Smooth muscle cell (in vitro differentiated cells): Measurements from ENCODE around the gene IL15RA. TPM values are rescaled to one million over a fixed set of nuclear protein-coding genes. Genes with fewer than 3 reads are reported as not detected.

Experiments used
- DNase-seq: peaks from one replicate; lab custom pipeline; 2025; ENCODE audit not compliant: unreplicated experiment; lab: John Stamatoyannopoulos, UW
- H2AFZ ChIP-seq: fragments of 200-600 bp; sonication (generic); 2 replicates; pipeline ENCODE4 v1.6.0; 2016; ENCODE audit warnings: antibody characterized with exemption, low read depth, mild to moderate bottlenecking
- H3F3A ChIP-seq: fragments of 200-600 bp; sonication (generic); 2 replicates; pipeline ENCODE4 v1.6.0; 2017; ENCODE audit warnings: antibody characterized with exemption, low read depth
- H3K27ac ChIP-seq: fragments of 200-600 bp; sonication (generic); 2 replicates; pipeline ENCODE4 v1.5.1; 2016; ENCODE audit warnings: low read depth, mild to moderate bottlenecking
- H3K27me3 ChIP-seq: fragments of 200-600 bp; sonication (generic); 2 replicates; pipeline ENCODE4 v1.6.1; 2016; ENCODE audit warnings: low read depth, mild to moderate bottlenecking
- H3K36me3 ChIP-seq: fragments of 200-600 bp; sonication (generic); 2 replicates; pipeline ENCODE4 v1.5.1; 2016; ENCODE audit warnings: low read depth
- H3K4me1 ChIP-seq: fragments of 200-600 bp; sonication (generic); 2 replicates; pipeline ENCODE4 v1.5.1; 2016; ENCODE audit warnings: low read depth
- H3K4me2 ChIP-seq: fragments of 200-600 bp; sonication (generic); 2 replicates; pipeline ENCODE4 v1.6.0; 2016; ENCODE audit warnings: mild to moderate bottlenecking
- H3K4me3 ChIP-seq: fragments of 200-600 bp; sonication (generic); 2 replicates; pipeline ENCODE4 v1.5.1; 2016; ENCODE audit warnings: mild to moderate bottlenecking
- H3K79me2 ChIP-seq: fragments of 200-600 bp; sonication (generic); 2 replicates; pipeline ENCODE4 v1.6.0; 2016; ENCODE audit warnings: low read depth, mild to moderate bottlenecking
- H3K9ac ChIP-seq: fragments of 200-600 bp; sonication (generic); 2 replicates; pipeline ENCODE4 v1.6.0; 2016; ENCODE audit warnings: low read depth
- H3K9me3 ChIP-seq: fragments of 200-600 bp; sonication (generic); replicated peaks from 2 replicates; pipeline ENCODE4 v1.5.1; 2016; ENCODE audit warnings: low read depth
- H4K20me1 ChIP-seq: fragments of 200-600 bp; sonication (generic); 2 replicates; pipeline ENCODE4 v1.6.0; 2016; ENCODE audit warnings: low read depth
- WGBS: methylation state at CpG from one replicate; pipeline ENCODE4 v1.1.7; 2016; ENCODE audit warnings: low lambda C conversion rate; 5-methylcytosine and 5-hydroxymethylcytosine counted together
- polyA plus RNA-seq: library from polyadenylated mRNA; unstranded; fragments of >200 nt; fragmentation: Nextera tagmentation; extraction: Ambion mirVana; gene quantifications from 2 replicates; pipeline ENCODE4 v1.2.1, GENCODE V29; 2016
- total RNA-seq: library from RNA; depleted of rRNA; stranded (reverse); fragments of >200 nt; gene quantifications from 2 replicates; pipeline ENCODE4 v1.2.3, GENCODE V29; 2014
- TF ChIP-seq, protein P1 (sequence below): fragments of 200-600 bp; sonication (generic); IDR thresholded peaks from 2 replicates; pipeline ENCODE4 v1.5.1; 2017; ENCODE audit warnings: borderline replicate concordance, mild to moderate bottlenecking, antibody characterized with exemption; ENCODE audit not compliant: insufficient read depth, poor library complexity, severe bottlenecking

IL15RA gene
- total and polyA plus RNA-seq, 2 experiments from 2014 or later: 0.23 to 0.54 TPM

DNA sequence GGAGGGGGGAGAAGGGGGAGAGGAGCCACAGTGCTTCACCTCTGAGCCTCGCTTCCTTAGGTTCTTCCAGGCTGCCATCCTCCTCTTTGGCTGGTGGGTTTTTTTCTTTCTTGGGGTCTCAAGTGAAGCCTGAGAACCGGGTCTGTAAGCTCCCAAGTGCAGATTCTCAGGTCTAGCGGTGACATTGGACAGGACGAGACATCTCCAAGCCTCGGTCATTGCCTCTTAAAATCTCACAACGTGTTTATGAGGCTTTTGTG lies 817 bp upstream of the IL15RA start:
- 18% methylated on average over 6 of the region's 6 CpGs for WGBS
- no peaks in the 10 kb centered on the region for H3K36me3 ChIP-seq
- no peak for DNase-seq
- H3K4me3 ChIP-seq: peak overlapping the region; percentile 80
- no peaks in the 10 kb centered on the region for H3K4me1 ChIP-seq
- no peaks in the 10 kb centered on the region for H3K79me2 ChIP-seq
- H2AFZ ChIP-seq: no peak overlapping the region
- no peaks in the 10 kb centered on the region for H3F3A ChIP-seq
- H4K20me1 ChIP-seq: no peaks in the 10 kb centered on the region
- H3K9me3 ChIP-seq: no peaks in the 10 kb centered on the region
- H3K27me3 ChIP-seq: peaks cover 85% of the 10 kb centered on the region
- no peak overlapping the region for H3K9ac ChIP-seq
- H3K4me2 ChIP-seq: peak overlapping the region; percentile 99
- no peak overlapping the region for H3K27ac ChIP-seq
- TF ChIP-seq, protein P1, sequence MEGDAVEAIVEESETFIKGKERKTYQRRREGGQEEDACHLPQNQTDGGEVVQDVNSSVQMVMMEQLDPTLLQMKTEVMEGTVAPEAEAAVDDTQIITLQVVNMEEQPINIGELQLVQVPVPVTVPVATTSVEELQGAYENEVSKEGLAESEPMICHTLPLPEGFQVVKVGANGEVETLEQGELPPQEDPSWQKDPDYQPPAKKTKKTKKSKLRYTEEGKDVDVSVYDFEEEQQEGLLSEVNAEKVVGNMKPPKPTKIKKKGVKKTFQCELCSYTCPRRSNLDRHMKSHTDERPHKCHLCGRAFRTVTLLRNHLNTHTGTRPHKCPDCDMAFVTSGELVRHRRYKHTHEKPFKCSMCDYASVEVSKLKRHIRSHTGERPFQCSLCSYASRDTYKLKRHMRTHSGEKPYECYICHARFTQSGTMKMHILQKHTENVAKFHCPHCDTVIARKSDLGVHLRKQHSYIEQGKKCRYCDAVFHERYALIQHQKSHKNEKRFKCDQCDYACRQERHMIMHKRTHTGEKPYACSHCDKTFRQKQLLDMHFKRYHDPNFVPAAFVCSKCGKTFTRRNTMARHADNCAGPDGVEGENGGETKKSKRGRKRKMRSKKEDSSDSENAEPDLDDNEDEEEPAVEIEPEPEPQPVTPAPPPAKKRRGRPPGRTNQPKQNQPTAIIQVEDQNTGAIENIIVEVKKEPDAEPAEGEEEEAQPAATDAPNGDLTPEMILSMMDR: no peak

DNA sequence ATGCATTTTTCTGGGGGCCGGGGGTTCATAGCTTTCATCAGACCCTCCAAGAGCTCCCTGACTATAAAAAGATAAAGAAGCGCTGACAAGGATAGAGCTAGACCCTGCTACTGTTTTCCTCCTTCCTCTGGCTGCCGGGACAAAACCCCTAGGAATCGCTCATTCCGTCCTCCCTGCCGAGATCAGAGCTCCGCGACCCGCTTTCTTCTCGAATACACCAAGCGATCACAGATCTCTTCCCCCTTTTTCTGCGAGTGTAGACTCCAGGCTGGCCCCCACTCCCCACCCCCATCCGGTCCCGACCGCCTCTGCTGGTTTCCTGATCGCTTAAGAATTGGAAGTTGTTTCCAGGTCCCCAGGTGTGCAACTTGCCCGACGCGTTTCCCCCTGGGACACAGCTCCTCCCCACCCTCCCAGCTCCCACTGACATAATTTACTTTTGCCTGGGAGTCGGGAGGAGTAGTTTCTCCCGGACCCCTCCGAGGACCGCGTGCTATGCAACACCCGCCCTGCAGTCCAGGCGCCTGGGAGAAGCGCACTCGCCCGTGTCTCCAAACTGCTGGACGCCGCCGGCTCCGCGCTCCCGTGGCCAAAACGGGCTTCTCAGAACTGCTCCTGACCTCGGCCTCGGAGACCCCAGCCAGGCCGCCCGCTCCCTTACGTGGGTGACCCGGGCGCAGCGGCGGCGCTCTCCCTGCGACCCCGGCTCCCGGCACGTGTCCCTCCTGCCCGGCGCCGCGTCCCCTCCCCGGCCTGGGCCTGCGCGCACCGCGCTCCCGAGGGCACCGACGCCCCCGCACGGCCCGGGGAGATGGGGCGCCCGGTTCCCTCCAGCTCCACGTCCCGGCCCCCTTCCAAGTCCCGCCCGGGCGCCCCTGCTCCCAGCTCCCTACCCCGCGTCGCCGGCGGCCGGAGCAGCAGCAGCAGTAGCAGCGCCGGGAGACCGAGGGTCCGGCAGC lies 552 bp downstream of the IL15RA start:
- DNase-seq: no peak
- peak overlapping the region; percentile 90 for H2AFZ ChIP-seq
- H3K9ac ChIP-seq: no peak overlapping the region
- H3K4me3 ChIP-seq: peak overlapping the region; percentile 80
- peak overlapping the region; percentile 99 for H3K4me2 ChIP-seq
- H3K4me1 ChIP-seq: no peaks in the 10 kb centered on the region
- H3K79me2 ChIP-seq: no peaks in the 10 kb centered on the region
- H3K9me3 ChIP-seq: no peaks in the 10 kb centered on the region
- WGBS: 3% methylated on average over 53 of the region's 82 CpGs
- H4K20me1 ChIP-seq: no peaks in the 10 kb centered on the region
- no peaks in the 10 kb centered on the region for H3K36me3 ChIP-seq
- no peaks in the 10 kb centered on the region for H3F3A ChIP-seq
- TF ChIP-seq, protein P1: no peak
- H3K27ac ChIP-seq: no peak overlapping the region
- peaks cover 88% of the 10 kb centered on the region for H3K27me3 ChIP-seq

DNA sequence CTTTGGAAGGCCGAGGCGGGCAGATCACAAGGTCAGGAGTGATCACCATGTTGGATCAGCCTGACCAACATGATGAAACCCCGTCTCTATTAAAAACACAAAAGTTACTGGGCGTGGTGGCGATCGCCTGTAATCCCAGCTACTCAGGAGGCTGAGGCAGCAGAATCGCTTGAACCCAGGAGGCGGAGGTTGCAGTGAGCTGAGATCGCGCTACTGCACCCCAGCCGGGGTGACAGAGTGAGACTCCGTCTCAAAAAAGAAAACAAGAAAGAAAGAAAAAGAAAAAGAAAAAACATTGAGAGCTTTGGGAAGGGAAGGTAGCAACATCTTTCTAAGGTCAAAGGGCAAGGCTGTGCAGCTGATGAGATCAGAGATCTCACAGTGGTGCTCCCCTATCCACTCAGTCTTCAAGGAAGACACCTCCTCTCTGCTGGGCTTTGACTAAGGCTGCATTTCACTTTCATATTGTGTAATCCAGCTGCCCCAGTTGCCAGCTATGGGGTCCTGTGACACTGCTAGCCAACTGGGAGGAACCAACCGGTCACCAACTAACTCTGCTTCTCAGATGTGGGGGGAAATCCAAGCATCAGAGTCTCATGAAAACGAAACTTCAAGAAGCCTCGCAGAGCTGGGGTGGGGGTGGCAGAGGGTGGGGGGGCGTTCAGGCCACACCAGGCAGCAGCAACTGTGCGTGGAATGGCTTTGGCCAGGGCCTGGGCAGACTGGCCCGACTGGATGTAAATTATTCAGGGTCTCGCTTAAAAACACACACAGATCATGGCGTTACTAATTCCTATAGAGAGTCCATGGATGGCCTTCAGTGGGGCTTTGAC lies 1.5 kb downstream of the IL15RA start:
- no peaks in the 10 kb centered on the region for H3K9me3 ChIP-seq
- H3K4me1 ChIP-seq: no peaks in the 10 kb centered on the region
- peaks cover 80% of the 10 kb centered on the region for H3K27me3 ChIP-seq
- H3K79me2 ChIP-seq: no peaks in the 10 kb centered on the region
- H3K27ac ChIP-seq: no peak overlapping the region
- no peaks in the 10 kb centered on the region for H4K20me1 ChIP-seq
- H2AFZ ChIP-seq: no peak overlapping the region
- TF ChIP-seq, protein P1: no peak
- H3K4me2 ChIP-seq: peak overlapping the region; percentile 99
- no peaks in the 10 kb centered on the region for H3K36me3 ChIP-seq
- no peaks in the 10 kb centered on the region for H3F3A ChIP-seq
- peak overlapping the region; percentile 80 for H3K4me3 ChIP-seq
- H3K9ac ChIP-seq: no peak overlapping the region
- no peak for DNase-seq
- 80% methylated on average over 20 of the region's 20 CpGs for WGBS
